ENCODE measurements around the gene GRK5. TPM values are rescaled to one million over a fixed set of nuclear protein-coding genes. Genes with fewer than 3 reads are reported as not detected.

Gene GRK5
- total RNA-seq, 4 donors from 2014 or later = 6.0 to 111 (median 9.5) TPM

GRCh38 chr10:119278126-119278709, 70.8 kb downstream of the GRK5 start:
- no peak overlapping the region for H3K27ac ChIP-seq

GRCh38 chr10:119279441-119279840, 72.1 kb downstream of the GRK5 start:
- in situ Hi-C loops (cut with MboI; ENCODE audit: low pct_ligation_motif_present in 1 of 4, low pct_unique_long_range_greater_than_20kb in 1 of 4, low sequenced_read_pairs in 3 of 4) (no loop called here), intact Hi-C loops (cut with DNase I; ENCODE audit: low total_unique reads) (no loop called here)
- Histone ChIP-seq H3K9me3 (no peaks in the 10 kb centered on the region), H3K27ac (no peak overlapping the region), H3K4me3 (no peak overlapping the region), H3K36me3 (no peaks in the 10 kb centered on the region), H3K27me3 (no peaks in the 10 kb centered on the region), H3K4me1 (peaks cover 18 to 34% (median 20%) of the 10 kb centered on the region in 4 donors)
- DNase-seq = no peak
- 60 to 93% methylated on average over 1 to 10 of the region's 10 CpGs for WGBS, 2 donors (ENCODE audit: low coverage in 1 of 2)
- no peak for TF ChIP-seq EP300 (IDR thresholded peaks at IDR 0.05; ENCODE audit: low read depth)
- no peak for TF ChIP-seq POLR2AphosphoS5 (IDR thresholded peaks at IDR 0.05)

More at GRCh38 chr10:119278126-119278709, 70.8 kb downstream of the GRK5 start:
- in situ Hi-C loops (cut with MboI; ENCODE audit: low pct_ligation_motif_present in 1 of 4, low pct_unique_long_range_greater_than_20kb in 1 of 4, low sequenced_read_pairs in 3 of 4) (no loop called here), intact Hi-C loops (cut with DNase I; ENCODE audit: low total_unique reads) (no loop called here)
- H3K9me3 ChIP-seq = no peaks in the 10 kb centered on the region
- 80 to 83% methylated on average over 2 to 14 of the region's 14 CpGs for WGBS, 2 donors (ENCODE audit: low coverage in 1 of 2)
- no peak for DNase-seq
- peaks cover 14 to 21% (median 17%) of the 10 kb centered on the region in 4 donors for H3K4me1 ChIP-seq
- no peaks in the 10 kb centered on the region for H3K36me3 ChIP-seq
- H3K27me3 ChIP-seq = no peaks in the 10 kb centered on the region
- H3K4me3 ChIP-seq = no peak overlapping the region
- TF ChIP-seq CTCF (IDR thresholded peaks at IDR 0.05) (no peak), POLR2A (IDR thresholded peaks at IDR 0.05) (no peak), EP300 (IDR thresholded peaks at IDR 0.05; ENCODE audit: low read depth) (no peak), POLR2AphosphoS5 (IDR thresholded peaks at IDR 0.05) (no peak)

GRCh38 chr10:119281581-119282071, 74.3 kb downstream of the GRK5 start:
- 50 to 54% methylated on average over 2 to 13 of the region's 13 CpGs for WGBS, 2 donors (ENCODE audit: low coverage in 1 of 2)

GRCh38 chr10:119282446-119282845, 75.1 kb downstream of the GRK5 start:
- no peaks in the 10 kb centered on the region for H3K9me3 ChIP-seq
- TF ChIP-seq CTCF (IDR thresholded peaks at IDR 0.05) (no peak), EP300 (IDR thresholded peaks at IDR 0.05; ENCODE audit: low read depth) (no peak), POLR2A (IDR thresholded peaks at IDR 0.05) (no peak), POLR2AphosphoS5 (IDR thresholded peaks at IDR 0.05) (no peak)
- WGBS, 2 donors (ENCODE audit: low coverage in 1 of 2) = 96% methylated on average over 9 of the region's 9 CpGs; no CpG with 5 or more reads in 1 of the 2 donors
- H3K27me3 ChIP-seq = no peaks in the 10 kb centered on the region
- H3K4me1 ChIP-seq = peaks cover 29 to 46% (median 33%) of the 10 kb centered on the region in 4 donors
- intact Hi-C loops (cut with DNase I; ENCODE audit: low total_unique reads) = no loop called here
- peak overlapping the region; percentile 46 to 63 (median 49) for H3K27ac ChIP-seq
- DNase-seq = no peak
- no peak overlapping the region for H3K4me3 ChIP-seq
- in situ Hi-C loops (cut with MboI; ENCODE audit: low pct_ligation_motif_present in 1 of 4, low pct_unique_long_range_greater_than_20kb in 1 of 4, low sequenced_read_pairs in 3 of 4) = no loop called here
- H3K36me3 ChIP-seq = no peaks in the 10 kb centered on the region

More at GRCh38 chr10:119281581-119282071, 74.3 kb downstream of the GRK5 start:
- in situ Hi-C loops (cut with MboI; ENCODE audit: low pct_ligation_motif_present in 1 of 4, low pct_unique_long_range_greater_than_20kb in 1 of 4, low sequenced_read_pairs in 3 of 4) = no loop called here
- no peaks in the 10 kb centered on the region for H3K9me3 ChIP-seq
- no peaks in the 10 kb centered on the region for H3K27me3 ChIP-seq
- intact Hi-C loops (cut with DNase I; ENCODE audit: low total_unique reads) = no loop called here
- TF ChIP-seq CTCF (IDR thresholded peaks at IDR 0.05) (no peak), POLR2A (IDR thresholded peaks at IDR 0.05) (no peak), POLR2AphosphoS5 (IDR thresholded peaks at IDR 0.05) (no peak), EP300 (IDR thresholded peaks at IDR 0.05; ENCODE audit: low read depth) (no peak)
- H3K4me1 ChIP-seq = peaks cover 29 to 46% (median 33%) of the 10 kb centered on the region in 4 donors
- H3K36me3 ChIP-seq = no peaks in the 10 kb centered on the region
- DNase-seq = peak; percentile 50
- peak overlapping the region; percentile 46 to 63 (median 49) for H3K27ac ChIP-seq
- no peak overlapping the region for H3K4me3 ChIP-seq
